Tibial nerve (tissue), 4 donors: Measurements from ENCODE around the gene RANBP9. TPM values are rescaled to one million over a fixed set of nuclear protein-coding genes. Genes with fewer than 3 reads are reported as not detected.

Experiments
- DNase-seq, 2 donors: peaks; one replicate each; pipeline ENCODE4 v3.0.0-alpha.2; 2019; ENCODE audit warnings: low spot score in 2 of 2
- H3K27ac ChIP-seq, 4 donors: fragments of 200-600 bp; sonication (generic) in 3 of 4; one replicate each; pipeline ENCODE4 v1.5.1; 2017 to 2019; ENCODE audit warnings: mild to moderate bottlenecking in 1 of 4
- H3K27me3 ChIP-seq, 2 donors: fragments of 200-600 bp; sonication (generic) in 1 of 2; one replicate each; pipeline versions ENCODE4 v1.5.1 to v1.6.0; 2017 to 2019
- H3K36me3 ChIP-seq, 3 donors: fragments of 200-600 bp; sonication (generic); one replicate each; pipeline ENCODE4 v1.5.1; 2018 to 2019
- H3K4me1 ChIP-seq, 4 donors: fragments of 200-600 bp; sonication (generic) in 3 of 4; one replicate each; pipeline ENCODE4 v1.5.1; 2017 to 2019
- H3K4me3 ChIP-seq, 4 donors: fragments of 200-600 bp; sonication (generic) in 3 of 4; one replicate each; pipeline ENCODE4 v1.5.1; 2017 to 2019; ENCODE audit warnings: mild to moderate bottlenecking in 1 of 4, moderate library complexity in 1 of 4
- H3K9me3 ChIP-seq, 4 donors: fragments of 200-600 bp; sonication (generic) in 3 of 4; one replicate each; pipeline ENCODE4 v1.5.1; 2017 to 2019
- CTCF ChIP-seq, 5 experiments: fragments of 200-600 bp in 3 of 5; fragments of 450-650 bp in 2 of 5; sonication (generic) in 3 of 5; IDR thresholded peaks; one replicate each; pipeline ENCODE4 v1.5.1; 2016 to 2019; ENCODE audit warnings: antibody characterized with exemption in 5 of 5, mild to moderate bottlenecking in 3 of 5, moderate library complexity in 2 of 5
- EP300 ChIP-seq, 2 donors: sonication (generic); formaldehyde crosslinking; IDR thresholded peaks; one replicate each; pipeline ENCODE4 v1.6.1; 2017; ENCODE audit warnings: antibody characterized with exemption in 2 of 2, mild to moderate bottlenecking in 1 of 2
- POLR2A ChIP-seq, 2 donors: fragments of 450-650 bp; IDR thresholded peaks; one replicate each; pipeline ENCODE4 v1.6.1; 2017; ENCODE audit warnings: antibody characterized with exemption in 2 of 2, mild to moderate bottlenecking in 2 of 2, moderate library complexity in 2 of 2
- WGBS, 2 donors: methylation state at CpG; one replicate each; pipeline ENCODE4 v1.1.5; 2018; 5-methylcytosine and 5-hydroxymethylcytosine counted together
- total RNA-seq, 4 donors: library from RNA; depleted of rRNA; stranded (reverse); fragments of >200 nt; gene quantifications; one replicate each; pipeline ENCODE4 v1.1.0, GENCODE V29; 2016

Gene RANBP9
- total RNA-seq, 4 donors from 2014 or later: 28.5 to 38.4 (median 37.7) TPM

- no peaks in the 10 kb centered on the region for H3K4me1 ChIP-seq
- TF ChIP-seq POLR2A (IDR thresholded peaks at IDR 0.05) (no peak), CTCF (IDR thresholded peaks at IDR 0.05) (no peak), EP300 (IDR thresholded peaks at IDR 0.05) (no peak)
- H3K27ac ChIP-seq: no peak overlapping the region
- peaks cover 0 to 30% (median 6%) of the 10 kb centered on the region in 4 donors for H3K9me3 ChIP-seq
- no peak for DNase-seq
- H3K27me3 ChIP-seq: no peaks in the 10 kb centered on the region
- no peak overlapping the region for H3K4me3 ChIP-seq
- H3K36me3 ChIP-seq: peaks cover 0 to 17% (median 0%) of the 10 kb centered on the region in 3 donors
- 72 to 76% methylated on average over 2 of the region's 2 CpGs for WGBS, 2 donors
These were observed 37.0 kb downstream of the RANBP9 start for GRCh38 chr6:13674533-13675190.

GRCh38 chr6:13673825-13674444, 37.7 kb downstream of the RANBP9 start:
- peaks cover 0 to 30% (median 6%) of the 10 kb centered on the region in 4 donors for H3K9me3 ChIP-seq
- H3K27ac ChIP-seq: no peak overlapping the region
- peaks cover 0 to 17% (median 0%) of the 10 kb centered on the region in 3 donors for H3K36me3 ChIP-seq
- DNase-seq: no peak
- no peaks in the 10 kb centered on the region for H3K4me1 ChIP-seq
- H3K27me3 ChIP-seq: no peaks in the 10 kb centered on the region
- TF ChIP-seq POLR2A (IDR thresholded peaks at IDR 0.05): no peak
- TF ChIP-seq EP300 (IDR thresholded peaks at IDR 0.05): no peak
- TF ChIP-seq CTCF (IDR thresholded peaks at IDR 0.05): no peak
- H3K4me3 ChIP-seq: no peak overlapping the region
- WGBS, 2 donors: 87 to 90% methylated on average over 3 of the region's 3 CpGs

- TF ChIP-seq EP300 (IDR thresholded peaks at IDR 0.05) (no peak), POLR2A (IDR thresholded peaks at IDR 0.05) (no peak), CTCF (IDR thresholded peaks at IDR 0.05) (no peak)
- Histone ChIP-seq H3K27me3 (no peaks in the 10 kb centered on the region), H3K36me3 (peaks cover 0 to 14% (median 0%) of the 10 kb centered on the region in 3 donors), H3K4me3 (no peak overlapping the region), H3K4me1 (no peaks in the 10 kb centered on the region), H3K9me3 (peaks cover 0 to 27% (median 6%) of the 10 kb centered on the region in 4 donors), H3K27ac (no peak overlapping the region)
- DNase-seq: no peak
- WGBS, 2 donors: 56% methylated on average over 1 of the region's 1 CpG
These were observed 38.3 kb downstream of the RANBP9 start for GRCh38 chr6:13673368-13673767.

- Histone ChIP-seq H3K27me3 (no peaks in the 10 kb centered on the region), H3K9me3 (peaks cover 0 to 23% (median 6%) of the 10 kb centered on the region in 4 donors), H3K36me3 (peaks cover 0 to 12% (median 0%) of the 10 kb centered on the region in 3 donors), H3K4me1 (no peaks in the 10 kb centered on the region), H3K4me3 (no peak overlapping the region), H3K27ac (no peak overlapping the region)
- TF ChIP-seq EP300 (IDR thresholded peaks at IDR 0.05) (no peak), POLR2A (IDR thresholded peaks at IDR 0.05) (no peak), CTCF (IDR thresholded peaks at IDR 0.05) (no peak)
- DNase-seq: no peak
These were observed 38.7 kb downstream of the RANBP9 start for GRCh38 chr6:13672904-13673303.

- no peak for TF ChIP-seq POLR2A (IDR thresholded peaks at IDR 0.05)
- TF ChIP-seq EP300 (IDR thresholded peaks at IDR 0.05): no peak
- TF ChIP-seq CTCF (IDR thresholded peaks at IDR 0.05): no peak
- H3K27ac ChIP-seq: no peak overlapping the region
These were observed 40.0 kb downstream of the RANBP9 start for GRCh38 chr6:13671548-13672127.

More at GRCh38 chr6:13671548-13672127, 40.0 kb downstream of the RANBP9 start:
- no peak for DNase-seq
- Histone ChIP-seq H3K4me3 (no peak overlapping the region), H3K36me3 (peaks cover 0 to 7% (median 0%) of the 10 kb centered on the region in 3 donors), H3K9me3 (peaks cover 0 to 11% (median 2%) of the 10 kb centered on the region in 4 donors), H3K4me1 (peaks cover 0 to 5% (median 0%) of the 10 kb centered on the region in 4 donors), H3K27me3 (no peaks in the 10 kb centered on the region)
- WGBS, 2 donors: 81 to 86% methylated on average over 1 of the region's 1 CpG
